ENCODE data around the gene TRIM32. TPM values are rescaled to one million over a fixed set of nuclear protein-coding genes. Genes with fewer than 3 reads are reported as not detected.

TRIM32 gene
- total RNA-seq, 1 experiment from 2014 or later, result 11.6 TPM

GRCh38 chr9:116683535-116683934 is 3.6 kb upstream of the TRIM32 start:
- ATAC-seq (no peak), DNase-seq (no peak)
- Histone ChIP-seq H3K4me3 (ENCODE audit: low read length) (no peak overlapping the region), H3K4me1 (ENCODE audit: insufficient read depth, low read length) (peaks cover 21% of the 10 kb centered on the region; the same call in 1 of the 2 replicates), H3K9me2 (replicated peaks; ENCODE audit: low read length) (no peaks in the 10 kb centered on the region), H3K79me2 (ENCODE audit: low read length) (peaks cover 11% of the 10 kb centered on the region), H3K27me3 (ENCODE audit: low read length) (no peaks in the 10 kb centered on the region), H3K27ac (ENCODE audit: low read length) (no peak overlapping the region), H4K20me1 (ENCODE audit: low read length) (no peaks in the 10 kb centered on the region), H3F3A (ENCODE audit: low read length, unreplicated experiment) (no peaks in the 10 kb centered on the region), H2AFZ (ENCODE audit: low read length) (no peak overlapping the region), H3K36me3 (ENCODE audit: low read depth, low read length) (no peaks in the 10 kb centered on the region), H3K9ac (ENCODE audit: low read length) (no peak overlapping the region), H3K4me2 (ENCODE audit: low read length) (no peak overlapping the region), H3K9me3 (ENCODE audit: low read length) (no peaks in the 10 kb centered on the region)
- TF ChIP-seq EZH2phosphoT487 (IDR thresholded peaks at IDR 0.05; ENCODE audit: borderline replicate concordance, low read length) (no peak), EZH2 (IDR thresholded peaks at IDR 0.05; ENCODE audit: low read length, unreplicated experiment) (no peak), CTCF (conservative IDR thresholded peaks at IDR 0.05; ENCODE audit: low read depth, low read length) (no peak)
- POLR2A ChIA-PET (ENCODE audit: unreplicated experiment), result no interaction called here
- no TSS peak for BruUV-seq (replicated peaks)
- CTCF ChIA-PET, result no interaction called here
- intact Hi-C loops (cut with micrococcal nuclease), result no loop called here

- no TSS peak for BruUV-seq (replicated peaks)
- Histone ChIP-seq H3K9me3 (ENCODE audit: low read length) (no peaks in the 10 kb centered on the region), H3K36me3 (ENCODE audit: low read depth, low read length) (no peaks in the 10 kb centered on the region), H3K9me2 (replicated peaks; ENCODE audit: low read length) (no peaks in the 10 kb centered on the region), H3K27ac (ENCODE audit: low read length) (no peak overlapping the region), H3K4me3 (ENCODE audit: low read length) (no peak overlapping the region), H3K27me3 (ENCODE audit: low read length) (no peaks in the 10 kb centered on the region), H4K20me1 (ENCODE audit: low read length) (no peaks in the 10 kb centered on the region), H3K9ac (ENCODE audit: low read length) (no peak overlapping the region), H2AFZ (ENCODE audit: low read length) (no peak overlapping the region), H3K4me1 (ENCODE audit: insufficient read depth, low read length) (peaks cover 28% of the 10 kb centered on the region; the same call in 1 of the 2 replicates), H3F3A (ENCODE audit: low read length, unreplicated experiment) (no peaks in the 10 kb centered on the region), H3K4me2 (ENCODE audit: low read length) (no peak overlapping the region), H3K79me2 (ENCODE audit: low read length) (peaks cover 28% of the 10 kb centered on the region)
- ChIA-PET CTCF (no interaction called here), POLR2A (ENCODE audit: unreplicated experiment) (no interaction called here)
- TF ChIP-seq EZH2 (IDR thresholded peaks at IDR 0.05; ENCODE audit: low read length, unreplicated experiment) (no peak), EZH2phosphoT487 (IDR thresholded peaks at IDR 0.05; ENCODE audit: borderline replicate concordance, low read length) (no peak), CTCF (conservative IDR thresholded peaks at IDR 0.05; ENCODE audit: low read depth, low read length) (no peak)
- intact Hi-C loops (cut with micrococcal nuclease), result no loop called here
- no peak for DNase-seq
- no peak for ATAC-seq
These were observed 1.9 kb upstream of the TRIM32 start for GRCh38 chr9:116685166-116685565.

- Histone ChIP-seq H3K79me2 (ENCODE audit: low read length) (peaks cover 37% of the 10 kb centered on the region), H3K9me2 (replicated peaks; ENCODE audit: low read length) (no peaks in the 10 kb centered on the region), H3K9me3 (ENCODE audit: low read length) (no peaks in the 10 kb centered on the region), H3K27me3 (ENCODE audit: low read length) (no peaks in the 10 kb centered on the region), H3F3A (ENCODE audit: low read length, unreplicated experiment) (no peaks in the 10 kb centered on the region), H3K4me2 (ENCODE audit: low read length) (peak overlapping the region; percentile 96), H2AFZ (ENCODE audit: low read length) (peak overlapping the region; percentile 91), H3K4me3 (ENCODE audit: low read length) (peak overlapping the region; percentile 89), H3K36me3 (ENCODE audit: low read depth, low read length) (no peaks in the 10 kb centered on the region), H3K27ac (ENCODE audit: low read length) (no peak overlapping the region), H3K4me1 (ENCODE audit: insufficient read depth, low read length) (peaks cover 30% of the 10 kb centered on the region; the same call in 1 of the 2 replicates), H3K9ac (ENCODE audit: low read length) (peak overlapping the region; percentile 83; the same call in 1 of the 2 replicates), H4K20me1 (ENCODE audit: low read length) (no peaks in the 10 kb centered on the region)
- TF ChIP-seq EZH2phosphoT487 (IDR thresholded peaks at IDR 0.05; ENCODE audit: borderline replicate concordance, low read length) (no peak), EZH2 (IDR thresholded peaks at IDR 0.05; ENCODE audit: low read length, unreplicated experiment) (no peak), CTCF (conservative IDR thresholded peaks at IDR 0.05; ENCODE audit: low read depth, low read length) (no peak)
- ATAC-seq, result no peak; the same call in 1 of the 2 replicates
- BruUV-seq (replicated peaks), result no TSS peak
- POLR2A ChIA-PET (ENCODE audit: unreplicated experiment), result interaction anchor here (0.6 kb wide), 1 partner anchor 975 kb away, joined by 3 read pairs; no protein-coding TSS in a partner anchor
- CTCF ChIA-PET, result no interaction called here
- DNase-seq, result no peak
- intact Hi-C loops (cut with micrococcal nuclease), result no loop called here
These were observed 970 bp upstream of the TRIM32 start for GRCh38 chr9:116686135-116686534.

All from PC-3 (cell line).